ENCODE results near the gene FAM98C. TPM values are rescaled to one million over a fixed set of nuclear protein-coding genes. Genes with fewer than 3 reads are reported as not detected.

The FAM98C gene
- total RNA-seq, 1 donor from 2014 or later = 17.9 TPM

DNA sequence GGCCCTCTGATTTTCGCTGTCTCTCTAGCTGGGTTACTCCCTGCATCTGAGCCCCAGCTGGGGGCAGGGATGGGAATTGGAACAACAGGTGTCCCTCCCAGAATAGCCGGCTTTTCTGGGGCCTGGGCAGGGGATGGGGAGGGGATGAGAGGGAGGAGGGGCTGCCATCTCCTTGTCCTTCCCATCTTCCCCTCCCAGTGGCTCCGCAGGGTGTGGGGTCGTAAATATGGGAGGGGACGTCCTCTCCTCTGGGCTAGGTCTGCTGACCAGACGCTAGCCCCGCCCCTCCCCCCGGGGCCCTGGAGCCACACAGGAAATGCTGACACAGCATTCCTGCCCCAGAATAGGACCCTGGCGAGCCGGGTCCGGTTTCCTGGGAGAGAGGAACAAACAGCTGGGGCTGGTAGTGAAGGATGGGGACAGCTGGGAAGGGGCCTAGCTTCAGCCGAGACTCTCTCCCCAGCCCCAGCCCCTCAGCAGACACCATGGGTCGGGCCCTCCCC, 31.7 kb downstream of the FAM98C start:
- Mint-ChIP-seq H3K4me3 (no peak overlapping the region), H3K36me3 (no peaks in the 10 kb centered on the region), H3K4me1 (peaks cover 8% of the 10 kb centered on the region), H3K9me3 (no peaks in the 10 kb centered on the region), H3K27ac (no peak overlapping the region), H3K27me3 (ENCODE audit: low read depth) (peaks cover 28% of the 10 kb centered on the region)
- no peak for DNase-seq (ENCODE audit: low spot score in 2 of 2, unreplicated experiment in 2 of 2)
- TF ChIP-seq, protein P1, sequence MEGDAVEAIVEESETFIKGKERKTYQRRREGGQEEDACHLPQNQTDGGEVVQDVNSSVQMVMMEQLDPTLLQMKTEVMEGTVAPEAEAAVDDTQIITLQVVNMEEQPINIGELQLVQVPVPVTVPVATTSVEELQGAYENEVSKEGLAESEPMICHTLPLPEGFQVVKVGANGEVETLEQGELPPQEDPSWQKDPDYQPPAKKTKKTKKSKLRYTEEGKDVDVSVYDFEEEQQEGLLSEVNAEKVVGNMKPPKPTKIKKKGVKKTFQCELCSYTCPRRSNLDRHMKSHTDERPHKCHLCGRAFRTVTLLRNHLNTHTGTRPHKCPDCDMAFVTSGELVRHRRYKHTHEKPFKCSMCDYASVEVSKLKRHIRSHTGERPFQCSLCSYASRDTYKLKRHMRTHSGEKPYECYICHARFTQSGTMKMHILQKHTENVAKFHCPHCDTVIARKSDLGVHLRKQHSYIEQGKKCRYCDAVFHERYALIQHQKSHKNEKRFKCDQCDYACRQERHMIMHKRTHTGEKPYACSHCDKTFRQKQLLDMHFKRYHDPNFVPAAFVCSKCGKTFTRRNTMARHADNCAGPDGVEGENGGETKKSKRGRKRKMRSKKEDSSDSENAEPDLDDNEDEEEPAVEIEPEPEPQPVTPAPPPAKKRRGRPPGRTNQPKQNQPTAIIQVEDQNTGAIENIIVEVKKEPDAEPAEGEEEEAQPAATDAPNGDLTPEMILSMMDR (IDR thresholded peaks at IDR 0.05; ENCODE audit: unreplicated experiment) = no peak

DNA sequence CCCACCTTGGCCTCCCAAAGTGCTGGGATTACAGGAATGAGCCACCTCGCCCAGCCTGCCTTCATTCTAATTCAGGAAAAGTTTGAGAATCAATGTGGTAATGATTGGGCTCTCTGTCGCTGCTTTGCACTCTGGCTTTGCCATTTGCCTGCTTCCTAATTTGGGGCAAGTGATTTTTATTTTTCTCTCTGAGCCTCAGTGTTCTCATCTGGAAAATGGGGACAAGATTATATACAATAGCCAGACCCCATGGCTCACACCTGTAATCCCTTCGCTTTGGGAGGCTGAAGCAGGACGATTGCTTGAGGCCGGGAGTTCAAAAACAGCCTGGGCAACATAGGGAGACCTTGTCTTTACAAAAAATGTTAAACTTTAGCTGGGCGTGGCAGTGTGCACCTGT, 34.4 kb downstream of the FAM98C start:
- Mint-ChIP-seq H3K27ac (no peak overlapping the region), H3K27me3 (ENCODE audit: low read depth) (peaks cover 22% of the 10 kb centered on the region)

DNA sequence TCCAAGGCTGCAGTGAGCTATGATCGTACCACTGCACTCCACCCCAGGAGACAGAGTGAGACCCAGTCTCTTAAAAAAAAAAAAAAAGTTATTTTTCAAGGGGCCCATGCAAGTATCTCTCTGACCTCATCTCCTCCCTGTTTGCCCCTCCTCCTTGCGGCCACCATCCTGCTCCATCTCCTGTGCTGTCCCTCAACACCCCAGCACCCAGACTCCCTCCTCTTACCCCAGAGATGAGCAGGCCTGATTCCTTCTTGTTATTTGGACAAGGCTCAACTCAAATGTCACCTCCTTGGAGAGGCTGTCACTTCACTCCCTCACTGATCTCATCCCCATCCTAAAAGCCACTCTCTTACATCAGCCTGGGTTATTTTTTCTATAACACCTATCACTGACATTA, 35.0 kb downstream of the FAM98C start:
- no peak overlapping the region for H3K4me3 Mint-ChIP-seq
- no peak overlapping the region for H3K27ac Mint-ChIP-seq
- no peaks in the 10 kb centered on the region for H3K9me3 Mint-ChIP-seq
- peaks cover 20% of the 10 kb centered on the region for H3K27me3 Mint-ChIP-seq (ENCODE audit: low read depth)
- TF ChIP-seq, protein P1 (IDR thresholded peaks at IDR 0.05; ENCODE audit: unreplicated experiment) = no peak
- H3K36me3 Mint-ChIP-seq = no peaks in the 10 kb centered on the region
- DNase-seq (ENCODE audit: low spot score in 2 of 2, unreplicated experiment in 2 of 2) = no peak
- H3K4me1 Mint-ChIP-seq = peaks cover 8% of the 10 kb centered on the region

More for the DNA sequence above, 34.4 kb downstream of the FAM98C start:
- TF ChIP-seq, protein P1 (IDR thresholded peaks at IDR 0.05; ENCODE audit: unreplicated experiment) = no peak
- no peak for DNase-seq (ENCODE audit: low spot score in 2 of 2, unreplicated experiment in 2 of 2)
- Mint-ChIP-seq H3K4me1 (peaks cover 8% of the 10 kb centered on the region), H3K9me3 (no peaks in the 10 kb centered on the region), H3K36me3 (no peaks in the 10 kb centered on the region), H3K4me3 (no peak overlapping the region)

GRCh38 chr19:38440592-38440991, 37.7 kb downstream of the FAM98C start:
- no peak overlapping the region for H3K27ac Mint-ChIP-seq
- TF ChIP-seq, protein P1 (IDR thresholded peaks at IDR 0.05; ENCODE audit: unreplicated experiment) = no peak
- no peak overlapping the region for H3K4me3 Mint-ChIP-seq
- DNase-seq (ENCODE audit: low spot score in 2 of 2, unreplicated experiment in 2 of 2) = no peak
- H3K27me3 Mint-ChIP-seq (ENCODE audit: low read depth) = peaks cover 8% of the 10 kb centered on the region
- no peaks in the 10 kb centered on the region for H3K9me3 Mint-ChIP-seq
- no peaks in the 10 kb centered on the region for H3K4me1 Mint-ChIP-seq
- no peaks in the 10 kb centered on the region for H3K36me3 Mint-ChIP-seq

DNA sequence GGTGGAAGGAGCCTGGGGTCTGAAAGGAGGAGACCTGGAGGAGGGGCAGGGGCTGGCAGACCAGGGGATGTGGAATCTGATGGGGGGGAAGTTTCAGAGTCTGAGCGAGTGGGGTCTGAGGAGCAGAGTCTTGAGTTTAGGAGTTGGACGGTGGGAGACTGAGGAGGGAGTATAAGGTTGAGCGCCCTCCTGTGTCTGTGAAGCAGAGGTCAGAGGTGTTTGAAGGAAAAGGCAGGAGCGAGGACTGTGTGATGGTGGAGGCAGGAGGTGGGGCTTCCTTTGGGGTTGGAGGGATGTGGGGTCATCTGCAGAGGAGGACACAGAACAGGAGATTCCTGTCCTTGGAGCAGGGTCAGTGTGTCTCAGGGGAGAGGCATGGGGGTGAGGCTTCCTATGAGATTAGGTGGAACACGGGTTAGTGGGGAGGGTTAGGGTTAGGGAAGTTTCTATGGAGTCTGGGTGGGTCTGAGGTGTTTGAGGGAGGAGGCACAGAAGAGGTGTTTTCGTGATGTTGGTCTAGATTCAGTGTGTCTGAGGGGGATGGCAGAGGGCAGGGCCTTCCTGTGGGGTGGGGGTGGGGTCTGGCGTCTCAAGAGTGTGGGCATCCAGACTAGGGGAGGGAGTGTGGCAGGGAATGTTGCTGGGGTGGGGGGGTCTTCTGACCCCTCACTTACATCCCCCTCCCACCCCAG, 38.9 kb downstream of the FAM98C start:
- H3K27ac Mint-ChIP-seq = no peak overlapping the region
- H3K9me3 Mint-ChIP-seq = no peaks in the 10 kb centered on the region
- no peaks in the 10 kb centered on the region for H3K36me3 Mint-ChIP-seq
- no peaks in the 10 kb centered on the region for H3K4me1 Mint-ChIP-seq
- H3K27me3 Mint-ChIP-seq (ENCODE audit: low read depth) = peaks cover 8% of the 10 kb centered on the region
- TF ChIP-seq, protein P1 (IDR thresholded peaks at IDR 0.05; ENCODE audit: unreplicated experiment) = no peak
- DNase-seq (ENCODE audit: low spot score in 2 of 2, unreplicated experiment in 2 of 2) = no peak
- no peak overlapping the region for H3K4me3 Mint-ChIP-seq
